Measurements from ENCODE around the gene PRR19. TPM values are rescaled to one million over a fixed set of nuclear protein-coding genes. Genes with fewer than 3 reads are reported as not detected.

PRR19 gene
- polyA plus RNA-seq, 3 donors, result 0.35 to 0.51 (median 0.38) TPM

DNA sequence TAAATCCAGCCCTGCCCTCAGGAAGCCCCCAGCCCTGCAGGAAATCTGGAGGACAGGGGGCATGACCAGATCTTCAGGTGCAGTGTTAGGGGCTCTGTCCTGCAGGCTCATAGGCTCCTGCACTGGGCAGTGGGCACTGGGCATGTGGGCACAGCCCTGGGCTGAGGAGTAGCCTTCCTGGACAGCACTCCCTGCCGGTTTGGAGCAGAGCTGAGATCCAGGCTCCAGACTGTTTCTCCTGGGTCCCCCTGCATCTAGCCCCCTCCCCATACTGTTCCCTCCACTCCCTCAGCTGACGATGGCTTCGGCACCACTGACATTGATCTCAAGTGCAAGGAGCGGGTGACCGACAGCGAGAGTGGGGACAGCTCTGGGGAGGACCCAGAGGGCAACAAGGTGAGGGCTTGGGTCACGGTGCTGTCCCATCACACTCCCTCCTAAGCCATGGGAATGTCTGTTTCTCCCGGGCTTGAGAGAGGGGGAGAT lies 12.3 kb upstream of the PRR19 start:
- intact Hi-C loops (cut with micrococcal nuclease), result loop anchor here in 1 of 2 donors (5.0 to 10.0 kb wide), 4 partner anchors 37 to 185 kb away; partner anchors contain the start of gene POU2F2

DNA sequence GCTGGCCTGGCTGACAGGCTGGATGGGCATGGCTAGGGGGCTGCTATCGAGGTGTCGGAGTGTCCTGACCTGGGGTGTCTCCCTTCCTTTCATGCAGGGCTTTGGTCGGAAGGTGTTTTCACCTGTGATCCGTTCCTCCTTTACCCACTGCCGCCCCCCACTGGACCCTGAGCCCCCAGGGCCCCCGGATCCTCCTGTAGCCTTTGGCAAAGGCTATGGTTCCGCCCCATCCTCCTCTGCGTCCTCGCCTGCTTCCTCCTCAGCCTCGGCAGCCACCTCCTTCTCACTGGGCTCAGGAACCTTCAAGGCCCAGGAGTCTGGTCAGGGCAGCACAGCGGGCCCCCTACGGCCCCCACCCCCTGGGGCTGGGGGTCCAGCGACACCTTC lies 11.8 kb upstream of the PRR19 start:
- TF ChIP-seq, protein P1, sequence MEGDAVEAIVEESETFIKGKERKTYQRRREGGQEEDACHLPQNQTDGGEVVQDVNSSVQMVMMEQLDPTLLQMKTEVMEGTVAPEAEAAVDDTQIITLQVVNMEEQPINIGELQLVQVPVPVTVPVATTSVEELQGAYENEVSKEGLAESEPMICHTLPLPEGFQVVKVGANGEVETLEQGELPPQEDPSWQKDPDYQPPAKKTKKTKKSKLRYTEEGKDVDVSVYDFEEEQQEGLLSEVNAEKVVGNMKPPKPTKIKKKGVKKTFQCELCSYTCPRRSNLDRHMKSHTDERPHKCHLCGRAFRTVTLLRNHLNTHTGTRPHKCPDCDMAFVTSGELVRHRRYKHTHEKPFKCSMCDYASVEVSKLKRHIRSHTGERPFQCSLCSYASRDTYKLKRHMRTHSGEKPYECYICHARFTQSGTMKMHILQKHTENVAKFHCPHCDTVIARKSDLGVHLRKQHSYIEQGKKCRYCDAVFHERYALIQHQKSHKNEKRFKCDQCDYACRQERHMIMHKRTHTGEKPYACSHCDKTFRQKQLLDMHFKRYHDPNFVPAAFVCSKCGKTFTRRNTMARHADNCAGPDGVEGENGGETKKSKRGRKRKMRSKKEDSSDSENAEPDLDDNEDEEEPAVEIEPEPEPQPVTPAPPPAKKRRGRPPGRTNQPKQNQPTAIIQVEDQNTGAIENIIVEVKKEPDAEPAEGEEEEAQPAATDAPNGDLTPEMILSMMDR (IDR thresholded peaks at IDR 0.05), result no peak
- Mint-ChIP-seq H3K27me3 (ENCODE audit: low read depth in 3 of 3) (peaks cover 0 to 5% (median 0%) of the 10 kb centered on the region in 3 donors), H3K4me3 (no peak overlapping the region), H3K27ac (peak overlapping the region in 1 of 7 donors; percentile 25), H3K36me3 (peaks cover 59 to 79% of the 10 kb centered on the region in 2 donors), H3K4me1 (peaks cover 28% of the 10 kb centered on the region), H3K9me3 (no peaks in the 10 kb centered on the region)
- 89% methylated on average over 11 of the region's 13 CpGs for WGBS (ENCODE audit: insufficient coverage)
- H3K9me3 ChIP-seq (replicated peaks in 1 of 2; ENCODE audit: control insufficient read depth in 1 of 2, insufficient read depth in 1 of 2, low read length in 2 of 2), result no peaks in the 10 kb centered on the region
- H3K4me1 ChIP-seq (ENCODE audit: control insufficient read depth in 1 of 2, insufficient read depth in 2 of 2, low read length in 2 of 2), result peaks cover 24 to 32% of the 10 kb centered on the region in 2 donors
- no peak overlapping the region for H3K4me3 ChIP-seq (replicated peaks in 1 of 3; ENCODE audit: low read depth in 2 of 3, low read length in 3 of 3)
- H3K9ac ChIP-seq (ENCODE audit: insufficient read depth, low read length, poor library complexity, severe bottlenecking), result no peak overlapping the region
- H3K36me3 ChIP-seq (replicated peaks in 1 of 2; ENCODE audit: control insufficient read depth in 1 of 2, insufficient read depth in 2 of 2, low read length in 2 of 2), result peaks cover 76 to 80% of the 10 kb centered on the region in 2 donors
- no peak overlapping the region for H2AFZ ChIP-seq (ENCODE audit: insufficient read depth, low read depth, low read length, poor library complexity, severe bottlenecking)
- no peak overlapping the region for H3K4me2 ChIP-seq (replicated peaks; ENCODE audit: extremely low read depth, low read length, poor library complexity, severe bottlenecking)
- H3K79me2 ChIP-seq (ENCODE audit: insufficient read depth, low read length), result peaks cover 23% of the 10 kb centered on the region
- H4K20me1 ChIP-seq (ENCODE audit: insufficient read depth, low read length), result peaks cover 88% of the 10 kb centered on the region
- intact Hi-C loops (cut with micrococcal nuclease), result loop anchor here in 1 of 2 donors (10.0 kb wide), 1 partner anchor 185 kb away; no protein-coding TSS in a partner anchor
- H3K27me3 ChIP-seq (ENCODE audit: control insufficient read depth in 2 of 2, insufficient read depth in 2 of 2, low read length in 2 of 2), result no peaks in the 10 kb centered on the region
- peak overlapping the region in 1 of 2 donors; percentile 15 for H3K27ac ChIP-seq (ENCODE audit: low read depth in 1 of 2, low read length in 2 of 2)
- no peak for DNase-seq

More for the DNA sequence above, 12.3 kb upstream of the PRR19 start:
- Histone ChIP-seq H3K27me3 (ENCODE audit: control insufficient read depth in 2 of 2, insufficient read depth in 2 of 2, low read length in 2 of 2) (no peaks in the 10 kb centered on the region), H3K9ac (ENCODE audit: insufficient read depth, low read length, poor library complexity, severe bottlenecking) (no peak overlapping the region), H4K20me1 (ENCODE audit: insufficient read depth, low read length) (peaks cover 93% of the 10 kb centered on the region), H3K27ac (ENCODE audit: low read depth in 1 of 2, low read length in 2 of 2) (peak overlapping the region in 1 of 2 donors; percentile 15), H3K4me1 (ENCODE audit: control insufficient read depth in 1 of 2, insufficient read depth in 2 of 2, low read length in 2 of 2) (peaks cover 29 to 38% of the 10 kb centered on the region in 2 donors), H3K4me2 (replicated peaks; ENCODE audit: extremely low read depth, low read length, poor library complexity, severe bottlenecking) (no peak overlapping the region), H3K79me2 (ENCODE audit: insufficient read depth, low read length) (peaks cover 28% of the 10 kb centered on the region), H3K4me3 (replicated peaks in 1 of 3; ENCODE audit: low read depth in 2 of 3, low read length in 3 of 3) (no peak overlapping the region), H3K9me3 (replicated peaks in 1 of 2; ENCODE audit: control insufficient read depth in 1 of 2, insufficient read depth in 1 of 2, low read length in 2 of 2) (no peaks in the 10 kb centered on the region), H2AFZ (ENCODE audit: insufficient read depth, low read depth, low read length, poor library complexity, severe bottlenecking) (no peak overlapping the region), H3K36me3 (replicated peaks in 1 of 2; ENCODE audit: control insufficient read depth in 1 of 2, insufficient read depth in 2 of 2, low read length in 2 of 2) (peaks cover 71 to 76% of the 10 kb centered on the region in 2 donors)
- Mint-ChIP-seq H3K27ac (peak overlapping the region in 1 of 7 donors; percentile 48), H3K36me3 (peaks cover 57 to 76% of the 10 kb centered on the region in 2 donors), H3K4me3 (no peak overlapping the region), H3K9me3 (no peaks in the 10 kb centered on the region), H3K27me3 (ENCODE audit: low read depth in 3 of 3) (peaks cover 0 to 5% (median 0%) of the 10 kb centered on the region in 3 donors), H3K4me1 (peaks cover 33% of the 10 kb centered on the region)
- TF ChIP-seq, protein P1 (IDR thresholded peaks at IDR 0.05), result no peak
- WGBS (ENCODE audit: insufficient coverage), result 92% methylated on average over 2 of the region's 8 CpGs
- no peak for DNase-seq
